Esophagus muscularis mucosa (tissue), 4 donors: ENCODE data around the gene ACOXL.

Source experiments
- EP300 ChIP-seq: sonication (generic); formaldehyde crosslinking; IDR thresholded peaks from one replicate; pipeline ENCODE4 v1.6.1; 2017; ENCODE audit warnings: antibody characterized with exemption
- POLR2A ChIP-seq: fragments of 450-650 bp; IDR thresholded peaks from one replicate; pipeline ENCODE4 v1.6.1; 2017; ENCODE audit warnings: antibody characterized with exemption, moderate library complexity, mild to moderate bottlenecking, low read depth
- POLR2AphosphoS5 ChIP-seq, 2 donors: sonication (generic); formaldehyde crosslinking; IDR thresholded peaks; one replicate each; pipeline ENCODE4 v1.6.1; 2017; ENCODE audit warnings: antibody characterized with exemption in 2 of 2
- TF ChIP-seq, protein P1 (sequence below), 3 experiments: fragments of 200-600 bp in 2 of 3; fragments of 450-650 bp in 1 of 3; sonication (generic) in 2 of 3; IDR thresholded peaks; one replicate each; pipeline ENCODE4 v1.5.1; 2017 to 2019; ENCODE audit warnings: antibody characterized with exemption in 3 of 3, mild to moderate bottlenecking in 2 of 3, moderate library complexity in 1 of 3

DNA sequence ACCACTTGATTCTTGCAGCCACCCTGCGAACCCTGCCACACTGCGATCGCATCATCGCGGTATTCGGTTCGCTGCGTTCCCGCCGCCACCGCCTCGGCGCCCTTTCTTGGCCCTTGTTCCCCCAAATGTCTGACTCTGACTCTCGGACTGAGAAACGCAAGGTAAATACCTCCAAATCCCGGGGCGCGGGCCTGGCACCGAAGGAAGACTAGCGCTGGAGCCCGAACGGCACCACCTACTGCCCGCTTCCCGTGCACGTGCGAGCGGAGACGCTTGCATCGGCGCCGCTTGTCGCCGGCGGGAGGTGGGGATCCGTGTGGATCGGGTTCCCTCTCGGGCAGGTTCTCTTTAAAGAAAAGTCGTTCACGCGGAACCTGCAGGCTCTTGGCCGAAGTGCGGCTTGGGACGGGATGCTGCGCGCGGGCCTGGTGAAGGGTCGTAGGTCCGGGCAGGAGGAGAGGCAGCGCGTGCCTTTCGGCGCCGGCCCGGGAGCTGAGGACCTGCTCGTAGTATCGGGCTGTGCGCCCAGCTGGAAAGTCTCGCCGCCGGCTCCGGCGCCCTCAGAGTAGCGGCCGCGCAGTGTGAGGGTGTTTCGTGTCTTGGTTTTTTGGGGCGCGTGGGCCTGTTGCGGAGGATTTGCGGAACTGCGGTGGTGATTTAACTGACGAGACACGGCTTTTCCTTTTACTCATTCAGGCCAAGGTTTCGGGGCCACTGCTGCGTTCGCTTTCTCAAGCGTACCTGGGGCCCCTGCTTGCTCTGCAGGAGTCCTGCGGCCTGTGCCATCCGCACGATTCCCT is 388.9 kb downstream of the ACOXL start:
- TF ChIP-seq, protein P1, sequence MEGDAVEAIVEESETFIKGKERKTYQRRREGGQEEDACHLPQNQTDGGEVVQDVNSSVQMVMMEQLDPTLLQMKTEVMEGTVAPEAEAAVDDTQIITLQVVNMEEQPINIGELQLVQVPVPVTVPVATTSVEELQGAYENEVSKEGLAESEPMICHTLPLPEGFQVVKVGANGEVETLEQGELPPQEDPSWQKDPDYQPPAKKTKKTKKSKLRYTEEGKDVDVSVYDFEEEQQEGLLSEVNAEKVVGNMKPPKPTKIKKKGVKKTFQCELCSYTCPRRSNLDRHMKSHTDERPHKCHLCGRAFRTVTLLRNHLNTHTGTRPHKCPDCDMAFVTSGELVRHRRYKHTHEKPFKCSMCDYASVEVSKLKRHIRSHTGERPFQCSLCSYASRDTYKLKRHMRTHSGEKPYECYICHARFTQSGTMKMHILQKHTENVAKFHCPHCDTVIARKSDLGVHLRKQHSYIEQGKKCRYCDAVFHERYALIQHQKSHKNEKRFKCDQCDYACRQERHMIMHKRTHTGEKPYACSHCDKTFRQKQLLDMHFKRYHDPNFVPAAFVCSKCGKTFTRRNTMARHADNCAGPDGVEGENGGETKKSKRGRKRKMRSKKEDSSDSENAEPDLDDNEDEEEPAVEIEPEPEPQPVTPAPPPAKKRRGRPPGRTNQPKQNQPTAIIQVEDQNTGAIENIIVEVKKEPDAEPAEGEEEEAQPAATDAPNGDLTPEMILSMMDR (IDR thresholded peaks at IDR 0.05): no peak
- TF ChIP-seq EP300 (no peak), POLR2A (no peak), POLR2AphosphoS5 (IDR thresholded peaks at IDR 0.05) (no peak)
